22Rv1 (cell line): ENCODE data around the gene IL17RA.

Source experiments
- ZFX ChIP-seq: fragments of 450-650 bp; IDR thresholded peaks from 2 replicates; pipeline ENCODE4 v1.6.1; 2017; ENCODE audit warnings: antibody characterized with exemption, borderline replicate concordance
- TF ChIP-seq, protein P1 (sequence below): fragments of 450-650 bp; IDR thresholded peaks from 2 replicates; pipeline ENCODE4 v1.5.1; 2017; ENCODE audit warnings: mild to moderate bottlenecking

DNA sequence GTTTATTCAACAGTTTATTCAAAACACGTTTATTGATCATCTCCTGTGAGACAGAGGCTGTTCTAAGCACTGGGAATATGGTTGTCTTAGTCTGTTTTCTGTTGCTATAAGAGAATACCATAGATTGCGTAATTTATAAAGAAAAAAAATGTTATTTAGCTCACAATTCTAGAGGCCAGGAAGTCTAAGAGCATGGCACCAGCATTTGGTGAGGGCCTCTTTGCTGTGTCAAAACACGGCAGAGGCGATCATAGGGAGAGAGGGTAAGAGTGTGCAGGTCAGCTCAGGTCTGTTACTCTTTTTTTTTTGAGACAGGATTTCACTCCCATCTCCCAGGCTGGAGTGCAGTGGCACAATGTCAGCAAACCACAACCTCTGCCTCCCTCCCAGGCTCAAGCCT, 5.2 kb upstream of the IL17RA start:
- TF ChIP-seq, protein P1, sequence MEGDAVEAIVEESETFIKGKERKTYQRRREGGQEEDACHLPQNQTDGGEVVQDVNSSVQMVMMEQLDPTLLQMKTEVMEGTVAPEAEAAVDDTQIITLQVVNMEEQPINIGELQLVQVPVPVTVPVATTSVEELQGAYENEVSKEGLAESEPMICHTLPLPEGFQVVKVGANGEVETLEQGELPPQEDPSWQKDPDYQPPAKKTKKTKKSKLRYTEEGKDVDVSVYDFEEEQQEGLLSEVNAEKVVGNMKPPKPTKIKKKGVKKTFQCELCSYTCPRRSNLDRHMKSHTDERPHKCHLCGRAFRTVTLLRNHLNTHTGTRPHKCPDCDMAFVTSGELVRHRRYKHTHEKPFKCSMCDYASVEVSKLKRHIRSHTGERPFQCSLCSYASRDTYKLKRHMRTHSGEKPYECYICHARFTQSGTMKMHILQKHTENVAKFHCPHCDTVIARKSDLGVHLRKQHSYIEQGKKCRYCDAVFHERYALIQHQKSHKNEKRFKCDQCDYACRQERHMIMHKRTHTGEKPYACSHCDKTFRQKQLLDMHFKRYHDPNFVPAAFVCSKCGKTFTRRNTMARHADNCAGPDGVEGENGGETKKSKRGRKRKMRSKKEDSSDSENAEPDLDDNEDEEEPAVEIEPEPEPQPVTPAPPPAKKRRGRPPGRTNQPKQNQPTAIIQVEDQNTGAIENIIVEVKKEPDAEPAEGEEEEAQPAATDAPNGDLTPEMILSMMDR: no peak
- no peak for TF ChIP-seq ZFX
